HG03097 (cell line): ENCODE data around the gene RASA2.

ENCODE experiments used
- ATAC-seq: cut with Tn5 transposase; IDR thresholded peaks from one replicate; pipeline ENCODE4 v1.9.1; 2021; ENCODE audit not compliant: unreplicated experiment, low FRiP score

The RASA2 gene

DNA sequence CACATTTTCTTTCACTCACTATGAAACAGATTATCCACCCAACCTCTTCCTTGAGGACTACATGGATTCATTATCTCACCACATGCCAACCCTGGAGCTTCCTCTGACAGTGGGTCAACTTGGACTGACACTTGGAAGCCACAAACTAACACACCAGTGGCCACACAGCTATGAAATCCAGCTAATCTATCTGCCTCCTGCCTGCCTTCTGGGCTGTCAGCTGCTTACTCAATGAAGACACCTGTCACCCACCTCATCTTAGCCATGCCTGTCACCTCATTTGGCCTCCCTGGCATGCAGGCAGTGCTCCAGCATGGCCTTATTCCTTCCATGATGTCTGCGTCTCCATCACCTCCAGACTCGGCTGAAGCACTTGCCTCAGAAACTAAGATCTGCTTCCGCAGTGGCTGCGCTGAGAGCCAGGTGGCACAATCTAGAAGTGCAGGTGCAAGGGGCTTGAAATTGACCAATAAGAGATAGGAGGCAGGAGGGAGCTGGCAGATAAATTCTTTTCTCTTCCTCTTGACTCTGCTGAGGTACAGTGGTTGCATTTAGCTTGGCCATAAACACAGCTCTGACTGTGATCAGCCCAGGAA is 146.1 kb downstream of the RASA2 start:
- no peak for ATAC-seq

DNA sequence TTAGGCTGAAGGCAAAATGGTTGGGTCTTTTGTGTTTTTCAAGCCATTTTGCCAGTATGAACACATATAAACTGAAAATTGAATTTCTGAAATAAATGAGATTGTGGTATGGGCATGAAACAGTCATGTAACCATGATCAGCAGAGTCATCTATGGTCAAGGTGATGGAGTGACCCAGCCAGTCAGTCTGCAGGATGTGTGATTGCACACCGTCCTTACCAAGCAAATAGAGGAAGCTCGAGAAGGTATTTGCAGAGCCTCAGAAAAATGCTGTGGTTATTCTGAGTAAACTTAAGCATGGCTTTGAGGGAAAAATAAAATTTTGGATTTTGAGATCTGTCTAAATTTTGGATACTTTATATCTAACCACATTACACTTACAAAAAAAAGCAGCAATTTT is 155.4 kb downstream of the RASA2 start:
- no peak for ATAC-seq

DNA sequence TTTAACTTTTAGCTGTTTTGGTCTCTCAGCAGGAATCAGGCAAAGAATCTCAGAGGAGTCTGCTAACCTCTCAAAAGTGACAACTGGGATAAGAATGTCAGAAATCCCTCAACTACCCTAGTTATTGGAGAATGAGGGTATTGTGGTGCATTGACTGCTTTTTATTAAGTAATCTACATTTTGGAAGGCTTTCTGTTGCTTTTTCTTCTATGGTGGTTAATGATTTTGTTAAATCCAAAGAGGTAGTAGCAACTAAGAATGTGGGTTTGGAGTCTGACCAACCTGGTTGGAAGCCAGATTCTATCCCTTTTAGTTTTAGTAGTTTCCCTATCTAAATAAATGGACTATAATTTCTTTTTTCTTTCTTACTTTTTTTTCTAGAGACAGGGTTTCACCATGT is 156.6 kb downstream of the RASA2 start:
- no peak for ATAC-seq

DNA sequence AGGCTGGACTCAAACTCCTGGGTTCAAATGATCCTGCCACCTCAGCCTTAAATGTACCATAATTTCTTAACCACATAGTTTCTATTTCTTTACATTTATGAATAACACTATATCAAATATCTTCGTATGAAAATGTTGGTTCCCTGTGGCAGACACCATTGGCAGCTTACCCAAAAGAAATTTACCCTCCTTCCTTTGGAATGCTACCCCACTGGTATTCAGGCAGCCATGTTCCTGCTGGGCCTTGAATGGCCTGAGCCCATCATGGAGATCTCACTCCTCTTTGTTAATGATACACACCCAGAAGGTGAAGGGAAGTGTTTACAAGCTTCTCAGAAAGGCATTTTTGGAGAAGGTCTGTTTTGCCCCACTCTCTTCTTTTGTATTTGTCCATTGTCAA is 157.0 kb downstream of the RASA2 start:
- ATAC-seq: no peak

DNA sequence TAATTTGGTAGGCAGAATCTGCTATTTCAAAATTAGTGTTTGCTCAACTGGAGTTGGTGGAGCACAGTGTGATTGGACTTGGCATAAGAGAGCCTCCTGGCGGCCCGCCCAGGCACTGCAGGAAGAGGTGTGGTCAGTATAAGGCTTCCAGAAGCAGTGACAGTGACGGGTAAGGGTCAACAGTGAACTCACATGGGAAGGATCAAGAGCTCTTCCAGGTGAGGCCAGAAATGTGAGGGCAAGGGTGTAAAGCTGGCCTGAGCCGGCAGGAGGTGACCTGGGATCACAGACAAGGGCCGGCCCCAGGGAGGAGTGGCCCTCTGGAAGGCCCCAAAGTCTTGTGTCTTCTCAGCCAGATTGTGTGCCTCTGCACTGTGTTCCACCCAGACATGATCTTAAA is 158.1 kb downstream of the RASA2 start:
- ATAC-seq: no peak

DNA sequence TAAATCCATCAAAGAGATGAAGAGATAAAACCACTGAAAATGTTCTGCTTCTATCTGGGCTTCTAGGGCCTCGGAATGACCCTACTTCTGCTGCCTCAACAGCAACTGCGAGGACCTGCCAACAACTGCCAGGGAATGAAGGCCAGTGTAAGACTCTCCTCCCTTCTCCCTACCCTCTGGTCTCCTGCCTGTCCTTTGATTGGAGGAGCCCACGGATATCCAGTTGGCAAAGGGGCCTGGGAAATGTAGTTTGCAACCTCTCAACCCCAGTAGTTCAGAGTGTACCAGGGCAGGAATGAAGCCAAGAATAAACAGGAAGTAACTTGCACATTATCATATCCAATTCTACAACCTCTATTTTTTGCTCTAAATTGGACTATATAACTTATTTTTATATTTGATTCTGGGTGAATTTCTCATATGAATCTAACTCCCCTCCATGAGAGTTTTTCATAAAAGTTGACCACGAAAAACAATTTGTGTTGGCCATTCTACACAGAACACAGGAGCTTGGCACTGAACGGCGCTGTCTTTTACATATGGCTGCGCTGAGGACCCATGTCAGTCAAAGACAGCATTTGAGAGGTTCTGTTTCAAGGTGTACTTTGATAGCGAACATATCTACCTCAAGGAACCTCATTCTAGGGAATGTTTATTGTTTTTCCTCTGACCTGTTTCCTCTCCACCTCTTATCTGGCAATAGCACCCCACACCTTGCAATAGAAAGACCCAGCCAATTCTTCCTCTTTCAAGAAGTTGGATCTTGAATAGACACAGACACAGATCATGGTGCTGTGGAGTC is 160.1 kb downstream of the RASA2 start:
- ATAC-seq: no peak

DNA sequence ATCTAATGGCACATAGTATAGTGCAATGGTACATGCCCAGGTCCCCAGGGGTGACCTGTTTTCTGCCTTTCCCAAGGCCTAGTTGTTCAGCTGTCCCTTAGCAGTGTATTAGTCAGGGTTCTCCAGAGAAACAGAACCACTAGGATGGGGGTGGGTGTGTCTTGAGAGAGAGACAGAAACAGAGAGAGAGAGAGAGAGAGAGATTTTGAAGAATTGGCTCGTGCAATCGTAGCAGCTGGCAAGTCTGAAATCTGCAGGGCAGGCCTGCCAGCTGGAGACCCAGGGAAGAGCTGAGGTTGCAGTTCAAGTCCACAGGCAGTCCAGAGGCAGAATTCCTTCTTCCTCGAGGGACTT is 160.7 kb downstream of the RASA2 start:
- ATAC-seq: no peak

DNA sequence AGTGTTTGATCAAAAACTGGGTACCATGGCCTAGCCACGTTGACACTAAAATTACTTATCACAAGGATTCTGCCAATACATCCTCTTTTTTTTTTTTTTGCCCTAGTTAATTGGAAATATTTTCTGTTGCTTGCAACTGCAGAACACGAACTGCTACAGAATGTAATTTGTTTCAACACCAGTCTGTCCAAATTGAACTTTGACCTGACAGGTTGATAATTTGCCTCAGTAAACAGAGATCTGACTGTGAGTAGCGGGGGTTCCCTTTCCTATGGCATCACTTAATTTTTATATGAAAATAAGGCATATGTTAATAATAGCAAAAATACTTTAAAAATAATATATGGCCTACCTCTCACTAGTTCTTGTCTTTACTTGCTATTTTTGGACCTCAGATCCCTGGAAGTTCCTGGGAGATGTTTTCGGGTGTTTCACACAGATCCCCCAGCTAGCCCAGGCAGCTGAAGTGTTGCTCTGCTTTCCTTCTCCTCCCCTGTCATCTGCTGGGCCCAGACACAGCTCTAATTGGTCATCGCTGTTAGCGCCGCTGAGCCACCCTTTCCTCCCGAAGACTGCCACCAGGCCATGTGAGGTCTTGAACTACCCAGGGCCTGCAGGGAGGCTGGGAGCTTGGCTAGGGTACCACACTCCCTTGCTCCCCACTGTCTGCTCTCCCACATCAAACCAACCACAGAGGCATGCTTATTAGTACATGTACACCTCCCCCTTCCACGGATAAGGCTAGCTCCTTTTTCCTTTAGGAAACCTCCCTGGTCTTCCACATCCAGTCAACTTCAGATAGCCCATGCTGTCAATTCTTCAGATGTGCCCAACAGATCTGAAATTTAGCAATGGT is 161.5 kb downstream of the RASA2 start:
- ATAC-seq: no peak

DNA sequence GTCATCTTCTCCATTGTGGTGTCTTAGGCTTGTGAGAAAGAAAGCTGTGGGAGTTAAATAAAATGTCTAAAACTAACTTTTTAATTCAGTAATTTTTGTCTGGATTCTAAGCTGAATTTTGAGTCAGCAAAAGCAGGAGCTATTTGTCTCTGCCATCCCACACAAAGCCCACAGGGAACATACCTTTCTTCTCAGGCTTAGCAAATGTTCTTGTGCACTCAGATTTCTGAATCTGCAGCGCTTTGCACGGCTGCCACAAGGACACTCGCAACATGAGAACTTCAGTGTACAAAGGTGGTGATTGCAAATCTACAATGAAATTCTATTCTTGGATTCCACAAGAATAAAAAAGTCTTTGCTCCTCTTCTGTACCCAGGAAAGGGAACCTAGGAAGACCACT is 163.0 kb downstream of the RASA2 start:
- ATAC-seq: no peak

DNA sequence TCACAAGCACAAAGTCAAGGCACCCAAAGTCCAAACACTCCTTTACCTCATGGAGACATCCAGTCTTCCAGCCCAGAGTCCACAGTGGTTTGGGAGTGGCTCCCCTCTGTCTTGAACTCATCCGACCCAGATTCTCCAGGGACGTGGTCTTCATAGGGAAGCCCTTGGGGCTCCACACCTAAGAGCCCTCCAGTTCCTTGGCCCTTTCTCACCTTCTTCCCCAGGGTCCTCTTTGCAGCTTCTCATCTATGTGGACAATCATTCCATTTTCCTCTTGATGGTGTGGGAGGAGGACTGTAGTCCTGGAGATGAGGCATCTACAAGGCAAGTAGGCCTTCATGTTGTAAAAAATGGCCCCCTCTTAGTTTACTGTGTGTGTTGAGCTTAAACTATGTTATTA is 164.0 kb downstream of the RASA2 start:
- no peak for ATAC-seq

DNA sequence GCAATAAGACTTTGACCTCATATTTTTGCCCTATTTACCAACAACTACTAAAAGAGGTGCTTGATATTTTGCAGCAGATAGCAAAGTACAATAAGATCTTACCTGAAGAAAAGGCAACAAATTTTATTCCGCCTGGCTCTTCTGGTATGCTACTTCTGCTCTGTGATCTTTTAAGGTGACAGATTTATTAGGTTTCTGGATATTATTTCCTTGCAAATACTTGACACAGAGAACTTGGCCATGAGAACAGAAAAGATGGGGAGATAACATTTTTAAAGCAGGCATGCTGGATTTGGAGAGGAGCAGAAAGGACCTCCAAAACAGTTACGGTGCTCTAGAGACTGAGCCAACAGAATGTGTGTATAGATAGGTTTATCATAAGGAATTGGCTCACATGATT is 164.6 kb downstream of the RASA2 start:
- ATAC-seq: no peak

DNA sequence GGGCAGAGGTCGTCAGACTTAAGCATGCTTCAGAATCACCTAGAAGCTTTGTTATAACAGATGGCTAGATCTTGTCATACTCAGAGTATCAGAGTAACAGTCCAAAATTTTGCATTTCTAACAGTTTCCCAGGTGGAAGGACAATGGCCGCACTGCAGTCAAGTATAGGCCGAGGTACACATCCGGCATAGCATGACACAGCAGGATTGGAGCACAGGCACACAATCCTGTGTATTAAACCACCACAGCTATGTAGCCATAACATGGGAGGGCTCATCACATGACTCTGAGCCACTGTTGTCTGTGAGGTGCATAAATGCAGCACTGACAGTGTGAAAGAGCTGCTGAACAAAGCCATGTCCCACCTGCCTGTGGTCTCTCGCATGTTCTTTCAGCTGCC is 165.5 kb downstream of the RASA2 start:
- no peak for ATAC-seq

DNA sequence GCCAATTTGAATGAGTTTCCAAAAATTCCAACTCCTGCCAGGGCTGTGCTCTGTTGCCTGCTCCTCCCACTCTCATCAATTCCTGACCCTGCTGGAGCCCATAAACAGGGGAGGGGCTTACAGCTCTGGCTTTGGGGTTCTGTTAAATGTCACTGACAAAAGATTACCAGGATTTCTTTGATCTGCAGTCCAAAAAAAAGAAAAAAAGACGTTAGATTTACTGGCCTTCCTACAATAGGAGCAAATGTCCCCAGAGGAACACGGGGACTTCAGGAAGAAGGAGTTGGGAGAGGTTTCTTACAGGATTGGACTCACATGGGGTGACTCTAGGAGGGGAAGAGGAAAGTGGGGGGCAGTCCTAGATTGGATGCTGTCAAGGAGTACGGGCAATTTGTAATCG is 167.0 kb downstream of the RASA2 start:
- no peak for ATAC-seq

DNA sequence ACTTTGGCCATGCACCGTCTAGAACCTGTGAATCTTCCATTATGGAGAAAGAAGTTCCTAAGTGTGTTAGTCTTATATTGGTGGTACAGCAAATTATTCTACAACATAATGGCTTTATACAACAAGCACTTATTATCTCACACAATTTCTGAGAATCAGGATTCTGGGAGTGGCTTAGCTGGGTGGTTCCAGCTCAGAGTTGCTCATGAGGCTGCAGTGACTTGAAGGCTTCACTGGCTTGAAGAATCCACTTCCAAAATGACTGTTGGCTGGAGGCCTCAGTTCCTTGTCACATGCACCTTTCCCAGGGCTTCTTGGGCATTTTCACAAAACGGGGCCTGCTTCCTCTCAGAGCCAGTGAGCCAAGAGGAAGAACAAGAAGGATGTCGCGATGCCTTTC is 169.0 kb downstream of the RASA2 start:
- ATAC-seq: no peak

DNA sequence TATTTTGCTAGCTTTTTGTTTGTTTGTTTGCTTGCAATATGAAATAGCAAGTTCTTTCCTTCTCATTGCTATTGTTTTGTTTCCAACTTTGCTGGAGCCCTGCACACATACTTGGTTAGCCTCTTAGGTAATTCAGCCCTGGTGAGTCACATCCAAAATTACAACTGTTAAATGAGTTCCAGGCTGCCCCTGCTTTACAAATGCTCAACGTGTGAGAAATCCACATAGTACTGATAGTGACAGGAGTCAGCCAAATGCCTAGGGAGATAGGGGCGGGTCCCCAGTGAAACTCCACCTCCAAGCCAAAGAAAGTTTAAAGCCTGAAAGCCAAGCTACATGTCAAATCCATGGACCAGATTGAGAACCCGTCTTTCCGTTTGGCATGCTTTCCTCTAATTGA is 169.9 kb downstream of the RASA2 start:
- ATAC-seq: no peak

DNA sequence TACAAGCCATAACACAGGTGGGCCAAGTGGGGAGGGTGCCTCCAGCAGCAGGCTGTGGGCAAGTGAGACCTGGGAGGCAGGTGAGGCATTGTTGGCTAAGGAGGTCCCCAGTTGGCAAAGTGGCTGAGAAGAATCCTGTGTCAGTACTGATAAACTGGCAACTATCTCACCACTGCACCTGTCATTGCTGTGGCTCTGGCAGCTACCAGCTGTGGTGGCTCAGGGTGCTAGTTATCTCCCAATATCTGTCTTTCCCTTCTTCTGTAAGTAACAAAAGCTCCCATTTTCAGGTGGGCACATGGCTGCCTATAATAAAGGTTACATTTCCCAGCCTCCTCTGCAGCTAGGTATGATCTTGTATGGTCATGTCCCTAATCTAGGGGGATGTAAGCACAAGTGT is 170.7 kb downstream of the RASA2 start:
- ATAC-seq: no peak

DNA sequence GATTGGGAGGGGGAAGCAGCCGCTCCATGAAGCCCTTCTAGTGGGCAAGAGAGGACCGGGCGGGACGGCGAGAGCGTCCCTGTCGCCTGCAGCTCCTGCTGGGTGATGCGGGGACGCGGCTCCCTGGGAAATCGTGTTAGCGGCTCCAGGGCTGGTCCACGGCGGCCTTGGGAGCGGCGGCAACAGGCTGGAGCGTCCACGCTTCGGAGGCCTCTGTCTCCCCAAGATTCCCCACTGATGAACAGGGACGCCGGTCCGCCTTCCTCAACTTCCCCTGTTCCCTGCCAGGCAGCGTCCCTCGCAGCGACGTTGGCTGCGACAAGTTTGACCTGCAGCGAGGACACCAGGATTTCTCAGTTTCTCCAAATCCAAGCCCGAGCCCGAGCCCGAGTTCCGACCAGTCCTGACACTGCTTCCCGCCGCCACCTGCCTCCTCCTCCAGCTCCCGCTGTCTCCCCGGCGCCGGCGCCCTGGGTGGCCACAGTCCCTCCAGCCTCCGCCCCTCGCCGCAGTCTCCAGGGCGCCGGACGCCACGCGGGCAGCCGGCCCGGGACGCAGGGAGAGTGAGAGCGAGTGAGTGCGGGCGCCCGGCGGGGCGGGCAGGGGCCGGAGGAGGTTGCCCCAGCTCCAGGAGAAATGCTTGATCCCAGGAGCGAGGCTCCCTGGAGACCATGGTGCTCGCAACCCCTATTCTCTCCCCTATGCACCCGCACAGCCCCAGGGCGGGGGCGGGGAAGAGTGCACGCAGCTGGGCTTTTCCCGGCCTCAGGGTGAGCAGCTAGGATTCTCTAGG is 173.2 kb downstream of the RASA2 start:
- ATAC-seq: no peak

DNA sequence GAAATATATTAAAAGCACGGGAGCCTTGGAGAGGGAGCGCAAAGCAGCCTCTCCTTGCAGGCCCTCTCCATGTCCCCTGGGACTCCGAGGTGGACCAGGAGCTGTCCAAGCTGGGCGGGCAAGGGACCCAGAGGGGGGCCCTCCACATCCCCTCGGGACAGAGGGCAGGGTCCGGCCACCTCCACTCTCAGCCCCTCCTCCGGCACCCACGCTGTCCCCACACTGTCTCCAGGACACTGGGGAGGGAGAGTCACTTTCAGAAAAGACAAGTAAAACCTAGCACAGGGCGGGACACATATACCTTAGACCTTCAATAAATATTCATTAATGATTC is 173.8 kb downstream of the RASA2 start:
- no peak for ATAC-seq

DNA sequence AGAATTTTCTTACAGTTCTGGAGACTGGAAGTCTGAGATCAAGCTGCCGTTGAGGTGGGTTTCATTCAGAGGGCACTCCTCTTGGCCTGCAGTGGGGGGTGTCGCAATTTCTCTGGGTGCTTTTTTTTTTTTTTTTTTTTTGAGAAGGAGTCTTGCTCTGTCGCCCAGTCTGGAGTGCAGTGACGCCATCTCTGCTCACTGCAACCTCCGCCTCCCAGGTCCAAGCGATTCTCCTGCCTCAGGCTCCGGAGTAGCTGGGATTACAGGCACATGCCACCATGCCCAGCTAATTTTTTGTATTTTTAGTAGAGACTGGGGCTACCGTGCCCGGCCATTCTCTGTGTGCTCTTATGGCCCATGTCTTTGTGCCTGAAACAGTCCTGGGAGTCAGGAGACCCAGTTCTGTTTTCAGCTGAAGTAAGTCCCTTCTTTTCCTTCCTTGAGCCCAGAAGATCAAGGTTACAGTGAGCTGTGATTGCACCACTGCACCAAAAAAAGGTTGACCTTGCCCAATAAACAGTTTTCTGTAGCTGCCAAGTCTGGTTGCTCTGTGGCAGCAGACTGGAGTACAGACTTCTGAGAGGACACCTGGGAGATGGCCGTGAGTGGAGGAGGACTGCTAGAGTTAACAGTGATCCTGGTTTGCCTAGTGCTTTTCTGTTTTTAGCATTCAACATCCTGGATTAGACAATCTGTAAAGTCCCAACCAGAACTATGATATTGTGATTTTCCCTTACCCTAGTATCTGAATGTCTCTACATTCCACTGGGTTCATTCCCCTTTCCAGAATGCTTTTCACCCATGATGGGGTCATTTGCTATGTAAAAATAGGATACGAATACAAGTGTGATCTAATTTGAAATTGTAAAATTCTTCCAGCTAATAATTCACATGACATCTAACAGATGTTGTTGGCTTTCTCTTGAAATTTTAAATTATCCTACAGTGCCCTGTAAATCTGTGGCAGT is 174.7 kb downstream of the RASA2 start:
- no peak for ATAC-seq

DNA sequence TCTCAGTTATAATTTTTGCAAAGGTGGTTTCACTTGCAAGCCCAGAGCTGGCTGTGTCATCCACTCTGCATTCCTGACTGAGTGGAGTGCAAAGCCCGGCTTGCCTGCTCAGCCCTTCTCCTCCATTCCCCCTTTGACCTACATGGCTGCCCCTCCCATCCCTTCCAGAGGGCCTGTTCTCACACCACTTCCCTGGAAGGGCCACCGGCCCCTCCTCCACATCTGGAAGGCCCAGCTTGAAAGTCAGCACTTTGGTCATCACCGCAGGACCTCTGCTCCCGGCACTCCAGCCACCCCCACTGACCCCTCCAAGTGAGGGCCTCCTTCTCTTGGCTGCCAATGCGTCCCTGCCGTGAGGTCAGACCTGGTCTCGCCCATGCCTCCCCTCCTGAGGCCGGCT is 177.2 kb downstream of the RASA2 start:
- ATAC-seq: no peak
